Activated CD4-positive, alpha-beta memory T cell treated with anti-CD3 and anti-CD28 coated beads for 36 hours (primary cell): Measurements from ENCODE around the gene RASGRF2. TPM values are rescaled to one million over a fixed set of nuclear protein-coding genes. Genes with fewer than 3 reads are reported as not detected.

Experiments used
- CTCF ChIA-PET: fragments of 350-600 bp; sonication (Branson Sonifier 250); formaldehyde crosslinking; loops from one replicate; lab custom pipeline; 2021; ENCODE audit warnings: antibody characterized with exemption, inconsistent platforms; lab: Charles Lee
- POLR2A ChIA-PET: fragments of 350-600 bp; sonication (Branson Sonifier 250); formaldehyde crosslinking; loops from one replicate; lab custom pipeline; 2021; ENCODE audit warnings: antibody characterized with exemption; lab: Charles Lee
- DNase-seq: peaks from one replicate; pipeline ENCODE4 v3.0.0-alpha.2; 2020
- H3K27ac Mint-ChIP-seq: one replicate; pipeline ENCODE4 v1.8.0; 2021; ENCODE audit warnings: mixed read lengths
- H3K27me3 Mint-ChIP-seq: one replicate; pipeline ENCODE4 v1.8.0; 2021; ENCODE audit warnings: mixed read lengths
- H3K36me3 Mint-ChIP-seq: one replicate; pipeline ENCODE4 v1.8.0; 2021; ENCODE audit warnings: mixed read lengths
- H3K4me1 Mint-ChIP-seq: one replicate; pipeline ENCODE4 v1.8.0; 2021; ENCODE audit warnings: low read depth, mixed read lengths
- H3K4me3 Mint-ChIP-seq: one replicate; pipeline ENCODE4 v1.8.0; 2021; ENCODE audit warnings: mild to moderate bottlenecking, mixed read lengths
- H3K9me3 Mint-ChIP-seq: one replicate; pipeline ENCODE4 v1.8.0; 2021; ENCODE audit warnings: mixed read lengths
- intact Hi-C: fragments of 100-400 bp; cut with micrococcal nuclease; formaldehyde crosslinking; loops from one replicate; pipeline ENCODE4 v1.15.1; 2023
- total RNA-seq, 2 experiments: library from RNA; stranded (reverse); gene quantifications; one replicate each; pipeline ENCODE4 v1.2.3, GENCODE V29; 2021

Gene RASGRF2
- total RNA-seq, 2 experiments from 2014 or later: 7.6 to 8.6 TPM

DNA sequence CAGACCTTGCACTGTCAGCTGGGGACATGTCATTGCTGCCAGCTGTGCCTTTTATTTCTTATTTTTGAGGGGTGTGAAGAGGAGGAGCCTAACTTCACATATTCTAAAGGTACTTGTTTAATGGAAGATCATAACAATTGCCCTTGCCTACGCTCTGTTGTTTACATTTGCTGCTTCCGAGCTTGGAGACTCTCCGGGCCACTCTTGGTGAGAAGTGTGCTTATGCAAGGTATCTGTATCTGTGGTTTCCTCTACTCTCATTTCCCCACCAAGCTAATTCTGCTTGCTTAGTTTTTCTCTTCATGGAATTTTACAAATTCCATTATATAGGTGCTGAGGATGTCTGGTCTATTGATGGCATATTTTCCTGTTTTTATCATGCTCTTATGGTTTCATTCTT, 105.3 kb downstream of the RASGRF2 start:
- Mint-ChIP-seq H3K9me3 (no peaks in the 10 kb centered on the region), H3K27me3 (no peaks in the 10 kb centered on the region), H3K4me1 (peaks cover 11% of the 10 kb centered on the region), H3K36me3 (peaks cover 11% of the 10 kb centered on the region), H3K27ac (no peak overlapping the region), H3K4me3 (no peak overlapping the region)
- ChIA-PET CTCF (interaction anchor here (1.9 kb wide), 1 partner anchor 43 kb away, joined by 7 read pairs; no protein-coding TSS in a partner anchor), POLR2A (no interaction called here)
- intact Hi-C loops: no loop called here
- DNase-seq: no peak

DNA sequence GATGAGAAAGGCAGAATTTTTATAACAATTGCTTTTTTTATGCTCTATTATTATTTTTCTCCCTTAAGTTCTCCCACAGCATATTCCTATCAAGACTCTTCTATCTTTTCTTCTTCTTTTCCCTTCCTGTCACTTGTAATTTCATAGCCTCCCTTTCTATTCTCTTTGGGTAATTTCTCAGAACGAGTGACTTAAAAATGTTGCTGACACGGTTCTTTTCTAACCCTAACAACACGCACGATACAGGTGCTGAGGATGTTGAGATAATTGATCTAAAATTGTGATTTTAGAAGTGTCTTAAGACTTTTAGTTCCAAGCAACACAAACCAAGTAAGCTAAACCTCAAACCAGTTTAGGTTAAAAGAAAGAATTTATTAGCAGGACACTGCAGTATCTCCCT, 105.9 kb downstream of the RASGRF2 start:
- Mint-ChIP-seq H3K4me3 (no peak overlapping the region), H3K27me3 (no peaks in the 10 kb centered on the region), H3K4me1 (peaks cover 10% of the 10 kb centered on the region), H3K27ac (no peak overlapping the region), H3K36me3 (peaks cover 11% of the 10 kb centered on the region), H3K9me3 (no peaks in the 10 kb centered on the region)
- ChIA-PET CTCF (no interaction called here), POLR2A (no interaction called here)
- intact Hi-C loops: no loop called here
- DNase-seq: no peak

DNA sequence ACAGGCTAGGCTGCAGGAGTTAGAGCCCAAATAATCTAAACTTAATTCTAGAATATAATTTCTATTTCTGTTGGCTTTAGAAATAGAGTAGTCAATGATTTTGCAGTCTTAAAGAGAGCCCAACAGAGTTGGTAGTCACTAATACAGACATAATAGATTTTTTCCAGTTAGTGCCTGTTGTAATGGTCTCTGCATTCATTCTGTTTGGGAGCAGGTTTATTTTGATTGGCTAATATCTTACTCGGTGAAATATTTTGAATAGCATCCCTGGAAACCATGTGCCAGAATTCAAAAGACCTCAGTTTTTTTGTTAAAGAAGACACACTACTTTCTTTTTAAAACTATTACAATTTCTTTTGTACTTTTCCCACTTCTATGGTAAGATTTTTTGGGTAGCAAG, 107.2 kb downstream of the RASGRF2 start:
- DNase-seq: no peak
- no peak overlapping the region for H3K4me3 Mint-ChIP-seq
- no peaks in the 10 kb centered on the region for H3K27me3 Mint-ChIP-seq
- intact Hi-C loops: no loop called here
- H3K4me1 Mint-ChIP-seq: peaks cover 9% of the 10 kb centered on the region
- ChIA-PET CTCF (no interaction called here), POLR2A (no interaction called here)
- H3K9me3 Mint-ChIP-seq: no peaks in the 10 kb centered on the region
- peaks cover 11% of the 10 kb centered on the region for H3K36me3 Mint-ChIP-seq
- H3K27ac Mint-ChIP-seq: no peak overlapping the region

DNA sequence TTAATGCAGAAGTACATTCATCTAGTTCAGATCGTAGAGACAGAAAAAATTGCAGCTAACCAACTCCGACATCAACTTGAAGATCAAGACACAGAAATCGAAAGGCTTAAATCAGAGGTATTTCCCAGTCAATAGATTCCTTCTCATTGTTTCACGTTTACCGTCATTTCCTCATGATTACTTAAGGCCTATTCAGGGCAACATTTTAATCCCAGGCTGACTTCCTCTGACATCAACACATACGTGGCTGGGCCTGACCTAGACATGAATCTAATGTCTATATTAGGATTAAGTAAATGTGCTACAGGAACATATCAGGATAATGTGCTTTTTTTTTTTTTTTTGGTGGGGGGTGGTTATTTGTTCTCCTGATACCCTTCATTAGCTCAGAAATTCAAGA, 107.9 kb downstream of the RASGRF2 start:
- peaks cover 13% of the 10 kb centered on the region for H3K36me3 Mint-ChIP-seq
- intact Hi-C loops: no loop called here
- CTCF ChIA-PET: no interaction called here
- no peaks in the 10 kb centered on the region for H3K27me3 Mint-ChIP-seq
- POLR2A ChIA-PET: no interaction called here
- no peak overlapping the region for H3K4me3 Mint-ChIP-seq
- no peak for DNase-seq
- H3K4me1 Mint-ChIP-seq: peaks cover 9% of the 10 kb centered on the region
- H3K9me3 Mint-ChIP-seq: no peaks in the 10 kb centered on the region
- no peak overlapping the region for H3K27ac Mint-ChIP-seq

DNA sequence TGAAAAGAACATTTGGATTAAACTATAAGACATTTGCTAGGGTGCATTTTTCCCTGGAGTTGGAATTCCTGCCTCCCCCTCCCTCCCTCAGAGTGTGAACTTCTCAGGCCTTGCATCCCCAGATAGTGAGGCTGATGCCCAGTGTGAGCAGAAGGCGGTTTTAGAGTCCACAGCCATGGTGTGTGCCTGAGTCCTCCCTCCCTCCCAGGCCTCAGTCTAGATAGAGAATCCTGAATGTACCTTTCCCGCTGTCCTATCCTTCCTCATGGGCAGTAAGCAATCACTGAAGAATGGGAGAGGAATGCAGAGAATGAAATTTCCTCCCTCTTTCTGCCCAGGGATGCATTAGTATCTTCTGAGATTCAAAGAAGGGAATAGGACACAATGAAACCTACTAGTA, 108.5 kb downstream of the RASGRF2 start:
- no peak overlapping the region for H3K27ac Mint-ChIP-seq

DNA sequence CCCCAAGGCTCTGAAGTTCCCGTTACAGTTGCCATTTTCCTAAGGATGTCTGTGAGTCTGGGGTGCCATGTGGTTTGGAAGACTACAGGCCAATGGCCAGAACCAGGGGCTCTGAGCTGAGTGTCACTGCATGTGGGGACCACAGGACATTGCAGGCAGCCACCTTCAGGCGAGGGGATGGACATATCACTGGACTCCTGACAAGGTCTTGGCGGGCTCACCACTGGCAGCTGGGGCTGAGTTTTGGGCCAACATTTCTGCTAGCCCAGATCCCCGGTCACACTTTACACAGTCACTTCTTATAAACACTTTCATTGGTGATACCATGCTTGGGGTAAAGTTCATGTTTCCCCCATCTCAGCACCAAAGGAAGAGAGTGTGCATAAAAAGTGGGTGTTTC, 109.8 kb downstream of the RASGRF2 start:
- CTCF ChIA-PET: interaction anchor here (0.6 kb wide), 1 partner anchor 38 kb away, joined by 4 read pairs; no protein-coding TSS in a partner anchor
- DNase-seq: no peak
- Mint-ChIP-seq H3K27ac (no peak overlapping the region), H3K4me3 (no peak overlapping the region), H3K27me3 (no peaks in the 10 kb centered on the region), H3K9me3 (no peaks in the 10 kb centered on the region), H3K36me3 (peaks cover 13% of the 10 kb centered on the region), H3K4me1 (no peaks in the 10 kb centered on the region)
- intact Hi-C loops: no loop called here
- POLR2A ChIA-PET: no interaction called here

More for the DNA sequence above, 108.5 kb downstream of the RASGRF2 start:
- H3K9me3 Mint-ChIP-seq: no peaks in the 10 kb centered on the region
- intact Hi-C loops: no loop called here
- POLR2A ChIA-PET: no interaction called here
- no peak for DNase-seq
- CTCF ChIA-PET: no interaction called here
- H3K36me3 Mint-ChIP-seq: peaks cover 14% of the 10 kb centered on the region
- peaks cover 9% of the 10 kb centered on the region for H3K4me1 Mint-ChIP-seq
- H3K4me3 Mint-ChIP-seq: no peak overlapping the region
- no peaks in the 10 kb centered on the region for H3K27me3 Mint-ChIP-seq

DNA sequence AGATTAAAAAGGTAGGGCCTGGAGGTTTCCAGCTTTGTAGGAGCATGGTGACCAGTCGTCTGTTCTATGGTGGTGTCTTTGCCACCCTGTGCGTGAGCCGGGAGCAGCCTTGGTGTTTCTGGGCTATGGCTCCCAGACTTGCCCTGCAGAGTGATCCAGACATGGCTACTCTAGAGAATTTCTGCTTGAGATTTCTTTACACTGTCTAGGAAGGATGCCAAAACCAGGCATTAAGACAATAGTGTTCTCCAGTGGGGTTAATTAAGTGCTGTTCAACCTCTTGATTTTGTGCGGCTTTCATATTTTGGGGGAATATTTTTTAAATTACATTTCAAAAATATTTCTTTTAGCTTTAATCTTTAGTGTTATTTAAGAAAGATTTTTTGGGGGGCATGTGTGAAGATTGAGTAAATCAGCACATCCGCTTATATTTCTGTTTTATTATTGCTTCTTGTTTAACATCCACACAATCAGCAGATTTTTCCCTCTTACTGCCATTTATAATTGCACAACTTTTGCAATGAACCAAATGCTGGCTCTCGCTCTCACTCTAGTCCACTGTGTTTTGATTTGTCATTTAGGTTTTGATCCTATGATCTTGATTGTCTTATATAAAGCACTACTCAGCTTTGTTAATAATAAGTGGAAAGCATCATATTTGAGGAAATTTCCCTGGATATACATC, 110.5 kb downstream of the RASGRF2 start:
- POLR2A ChIA-PET: interaction anchor here (0.6 kb wide), 1 partner anchor 111 kb away, joined by 3 read pairs; the partner anchor contains the start of gene RASGRF2
- no peak for DNase-seq
- CTCF ChIA-PET: no interaction called here
- no peaks in the 10 kb centered on the region for H3K9me3 Mint-ChIP-seq
- no peak overlapping the region for H3K4me3 Mint-ChIP-seq
- peaks cover 12% of the 10 kb centered on the region for H3K36me3 Mint-ChIP-seq
- intact Hi-C loops: no loop called here
- no peaks in the 10 kb centered on the region for H3K4me1 Mint-ChIP-seq
- H3K27ac Mint-ChIP-seq: no peak overlapping the region
- no peaks in the 10 kb centered on the region for H3K27me3 Mint-ChIP-seq

DNA sequence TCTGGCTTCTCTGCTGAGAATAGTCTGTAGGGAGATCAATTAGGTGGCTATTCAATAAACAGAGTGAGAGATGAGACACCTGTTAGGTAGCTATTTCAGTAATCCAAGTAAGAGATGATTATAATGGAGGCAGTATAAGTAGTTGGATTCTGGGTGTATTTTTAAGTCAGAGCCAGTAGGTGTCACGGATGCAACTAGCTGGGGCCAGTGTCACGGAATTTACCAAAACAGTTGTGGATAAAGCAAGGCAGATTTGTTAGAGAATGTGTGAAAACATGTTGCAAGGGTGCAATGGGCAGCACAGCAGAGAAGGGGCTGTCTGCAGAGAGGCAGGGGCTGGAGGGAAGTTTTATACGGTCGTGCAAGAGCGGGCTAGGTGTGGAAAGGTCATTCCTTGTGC, 114.9 kb downstream of the RASGRF2 start:
- Mint-ChIP-seq H3K9me3 (peaks cover 9% of the 10 kb centered on the region), H3K27me3 (no peaks in the 10 kb centered on the region), H3K4me3 (no peak overlapping the region), H3K36me3 (peaks cover 24% of the 10 kb centered on the region), H3K27ac (no peak overlapping the region), H3K4me1 (no peaks in the 10 kb centered on the region)
- no peak for DNase-seq
- ChIA-PET POLR2A (no interaction called here), CTCF (no interaction called here)
- intact Hi-C loops: no loop called here

DNA sequence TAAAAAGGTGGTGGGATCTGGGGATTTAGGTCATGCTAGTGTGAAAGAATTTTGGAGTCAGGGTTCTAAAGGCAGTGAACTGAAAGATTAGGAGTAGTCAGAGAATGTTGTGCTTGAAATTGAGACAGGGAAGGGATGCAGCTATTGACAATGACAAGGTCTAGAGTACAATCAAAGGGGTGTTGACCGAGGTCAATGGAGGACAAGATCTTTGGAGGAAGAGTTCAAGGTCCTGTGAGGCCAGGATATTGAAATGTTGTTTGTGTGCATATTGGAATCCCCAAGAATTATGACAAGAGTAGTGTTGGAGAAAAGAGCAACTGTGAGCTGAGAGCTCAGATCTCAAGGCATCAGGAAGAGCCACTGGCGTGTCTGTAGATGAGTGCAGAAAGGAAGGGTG, 116.9 kb downstream of the RASGRF2 start:
- peaks cover 30% of the 10 kb centered on the region for H3K36me3 Mint-ChIP-seq
- peaks cover 9% of the 10 kb centered on the region for H3K9me3 Mint-ChIP-seq
- ChIA-PET POLR2A (no interaction called here), CTCF (no interaction called here)
- no peak for DNase-seq
- no peak overlapping the region for H3K27ac Mint-ChIP-seq
- no peak overlapping the region for H3K4me3 Mint-ChIP-seq
- no peaks in the 10 kb centered on the region for H3K4me1 Mint-ChIP-seq
- no peaks in the 10 kb centered on the region for H3K27me3 Mint-ChIP-seq
- intact Hi-C loops: no loop called here

DNA sequence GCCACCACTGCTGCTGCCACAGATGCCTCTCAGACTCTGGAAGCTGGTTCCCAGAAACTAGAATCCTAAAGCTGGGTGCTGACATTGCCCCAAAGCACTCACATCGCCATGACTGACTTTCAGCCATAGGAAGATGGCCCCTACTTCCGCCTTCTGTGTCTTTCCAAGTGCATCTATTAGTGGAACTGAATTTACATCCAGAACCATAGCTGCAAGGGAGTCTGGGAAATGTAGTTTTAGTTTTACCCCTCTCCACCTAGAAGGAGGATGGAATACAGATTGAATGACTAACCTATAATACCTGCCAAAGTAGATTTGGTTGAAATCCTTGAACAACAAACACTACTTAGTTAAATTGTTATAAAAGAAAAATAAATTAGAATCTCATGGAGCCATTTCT, 118.8 kb downstream of the RASGRF2 start:
- H3K4me3 Mint-ChIP-seq: no peak overlapping the region
- ChIA-PET CTCF (no interaction called here), POLR2A (no interaction called here)
- no peak for DNase-seq
- H3K36me3 Mint-ChIP-seq: peaks cover 24% of the 10 kb centered on the region
- H3K27me3 Mint-ChIP-seq: no peaks in the 10 kb centered on the region
- peaks cover 9% of the 10 kb centered on the region for H3K9me3 Mint-ChIP-seq
- intact Hi-C loops: no loop called here
- no peak overlapping the region for H3K27ac Mint-ChIP-seq
- no peaks in the 10 kb centered on the region for H3K4me1 Mint-ChIP-seq

DNA sequence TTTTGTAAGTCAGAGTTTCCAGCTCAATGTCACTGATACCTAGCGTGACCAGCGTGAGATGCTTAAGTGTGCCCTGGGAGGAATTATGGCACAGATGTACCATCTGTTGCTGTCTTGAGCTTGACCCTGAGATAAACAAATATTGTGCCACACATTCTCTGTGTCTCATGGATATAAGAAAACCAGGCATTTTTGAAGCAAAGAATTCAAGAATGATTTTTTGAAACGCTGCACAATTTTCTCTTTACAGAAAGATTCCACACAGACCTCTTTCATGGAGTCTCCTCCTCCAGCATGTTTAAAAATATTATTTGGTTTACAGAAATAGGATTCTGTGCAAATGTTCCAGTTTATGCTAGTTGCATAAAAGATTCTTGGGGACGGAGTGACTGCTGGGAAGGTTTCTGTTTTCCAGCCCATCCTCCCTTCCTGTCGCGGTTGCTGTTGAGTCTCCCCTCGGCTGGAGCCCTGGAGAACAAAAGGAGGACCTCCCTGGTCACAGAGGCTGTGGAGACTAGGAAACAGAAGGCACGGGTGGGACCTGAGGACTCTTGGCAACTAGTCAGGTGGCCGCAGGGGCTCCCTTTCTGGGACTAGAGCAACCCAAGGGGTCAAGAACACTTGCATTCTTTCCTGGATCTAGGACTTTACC, 120.8 kb downstream of the RASGRF2 start:
- peaks cover 22% of the 10 kb centered on the region for H3K36me3 Mint-ChIP-seq
- peaks cover 9% of the 10 kb centered on the region for H3K9me3 Mint-ChIP-seq
- ChIA-PET POLR2A (no interaction called here), CTCF (interaction anchor here (1.0 kb wide), 1 partner anchor 28 kb away, joined by 4 read pairs; no protein-coding TSS in a partner anchor)
- H3K4me1 Mint-ChIP-seq: no peaks in the 10 kb centered on the region
- intact Hi-C loops: no loop called here
- H3K27me3 Mint-ChIP-seq: no peaks in the 10 kb centered on the region
- H3K27ac Mint-ChIP-seq: no peak overlapping the region
- H3K4me3 Mint-ChIP-seq: no peak overlapping the region
- DNase-seq: no peak

DNA sequence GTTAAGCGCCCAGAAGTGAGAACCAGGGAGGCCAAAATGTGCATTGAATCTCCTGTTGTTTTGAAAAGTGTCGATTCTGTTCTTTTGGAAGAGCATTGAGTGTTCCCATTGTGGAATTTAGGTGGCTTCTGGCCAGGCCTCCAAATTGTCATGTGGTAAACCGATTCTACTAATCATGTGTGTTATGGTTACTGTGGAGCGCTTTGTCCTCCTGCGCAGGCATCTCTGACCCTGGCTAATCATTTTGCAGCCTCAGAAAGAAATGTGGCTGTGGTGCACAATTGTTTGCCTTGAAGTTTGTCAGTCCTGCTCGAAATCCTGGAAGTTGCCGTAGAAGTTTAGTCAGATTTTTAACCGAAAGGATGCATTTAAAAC, 121.3 kb downstream of the RASGRF2 start:
- H3K36me3 Mint-ChIP-seq: peaks cover 24% of the 10 kb centered on the region
- intact Hi-C loops: no loop called here
- POLR2A ChIA-PET: no interaction called here
- no peaks in the 10 kb centered on the region for H3K4me1 Mint-ChIP-seq
- H3K27ac Mint-ChIP-seq: no peak overlapping the region
- CTCF ChIA-PET: no interaction called here
- no peaks in the 10 kb centered on the region for H3K27me3 Mint-ChIP-seq
- DNase-seq: no peak
- H3K4me3 Mint-ChIP-seq: no peak overlapping the region
- peaks cover 9% of the 10 kb centered on the region for H3K9me3 Mint-ChIP-seq

DNA sequence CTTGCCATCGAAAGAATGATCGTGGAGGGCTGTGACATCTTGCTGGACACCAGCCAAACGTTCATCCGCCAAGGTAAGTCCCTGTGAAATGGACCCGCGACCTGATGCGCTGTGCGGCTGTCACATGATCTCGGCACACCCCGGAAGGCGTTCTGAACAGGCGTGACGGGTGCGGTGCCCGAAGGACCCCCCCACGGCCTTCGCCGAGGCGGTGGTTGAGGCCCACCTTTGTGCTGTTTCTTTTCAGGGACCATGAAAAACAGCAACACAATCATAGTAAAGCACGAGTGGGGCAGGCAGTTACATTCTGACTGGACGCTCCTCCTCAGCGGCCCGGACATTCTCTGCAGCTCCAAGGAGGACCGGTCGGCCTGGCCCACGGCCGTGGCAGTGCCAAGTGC, 126.7 kb downstream of the RASGRF2 start:
- CTCF ChIA-PET: interaction anchor here (1.6 kb wide), 1 partner anchor 8 kb away, joined by 5 read pairs; no protein-coding TSS in a partner anchor
- Mint-ChIP-seq H3K4me3 (no peak overlapping the region), H3K27me3 (no peaks in the 10 kb centered on the region), H3K36me3 (peaks cover 17% of the 10 kb centered on the region), H3K9me3 (no peaks in the 10 kb centered on the region), H3K27ac (no peak overlapping the region), H3K4me1 (no peaks in the 10 kb centered on the region)
- DNase-seq: no peak
- POLR2A ChIA-PET: no interaction called here
- intact Hi-C loops: no loop called here
